ENCODE data around the gene SNX15.
A peak's percentile ranks its signal among the peaks of the same experiment; 100 is the strongest.
"Not testable (repeated sequence)": the region's sequence is repeated elsewhere in the genome, so short reads cannot be mapped to it uniquely, and the experiment has no call there.

SNX15 gene, protein sequence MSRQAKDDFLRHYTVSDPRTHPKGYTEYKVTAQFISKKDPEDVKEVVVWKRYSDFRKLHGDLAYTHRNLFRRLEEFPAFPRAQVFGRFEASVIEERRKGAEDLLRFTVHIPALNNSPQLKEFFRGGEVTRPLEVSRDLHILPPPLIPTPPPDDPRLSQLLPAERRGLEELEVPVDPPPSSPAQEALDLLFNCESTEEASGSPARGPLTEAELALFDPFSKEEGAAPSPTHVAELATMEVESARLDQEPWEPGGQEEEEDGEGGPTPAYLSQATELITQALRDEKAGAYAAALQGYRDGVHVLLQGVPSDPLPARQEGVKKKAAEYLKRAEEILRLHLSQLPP
- 0.21 to 3.4 (median 0.76) reads per million in 17 experiments for total RNA-seq

DNA sequence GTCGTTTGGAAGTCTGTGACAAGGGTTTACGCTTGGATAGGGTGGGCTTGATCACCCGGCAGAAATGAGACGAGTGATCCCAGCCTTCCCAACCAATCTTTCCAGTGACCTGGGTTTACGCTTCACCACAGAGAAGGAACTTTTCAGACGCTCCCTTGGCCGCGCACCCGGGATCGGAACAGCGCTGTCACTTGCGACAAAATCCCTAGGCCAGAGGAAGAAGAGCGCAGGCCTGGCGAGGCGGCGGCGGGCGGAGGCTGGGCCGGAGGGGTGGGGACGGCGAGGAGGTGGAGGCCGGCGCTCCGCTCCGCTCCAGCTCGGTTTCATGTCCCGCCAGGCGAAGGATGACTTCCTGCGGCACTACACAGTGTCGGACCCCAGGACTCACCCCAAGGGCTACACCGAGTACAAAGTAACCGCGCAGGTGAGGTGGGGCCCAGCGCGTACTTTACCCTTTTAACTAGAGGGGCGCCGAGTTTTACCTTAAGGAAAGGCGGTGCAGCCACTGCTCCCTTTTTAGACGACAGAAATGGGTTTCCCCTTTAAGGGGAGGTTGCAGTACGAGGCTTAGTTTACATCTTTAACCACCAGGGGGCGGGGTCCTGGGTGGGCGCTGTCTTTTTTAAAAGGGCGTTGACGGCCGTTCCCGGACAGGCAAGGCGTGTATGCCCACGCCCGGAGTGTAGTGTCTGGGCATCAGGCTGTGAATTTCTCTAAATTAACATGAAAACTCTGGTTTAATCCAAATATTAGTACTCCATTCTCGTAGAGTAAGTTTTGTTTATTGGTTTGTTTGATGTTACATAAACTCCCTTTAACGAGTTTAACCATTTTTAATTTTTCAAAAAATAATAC is at the start of gene SNX15:
Gene SNX15 (plus strand): TSS at position 227 of the 855 bp plus-strand sequence. CDS start 99 bp downstream, at position 326.
- DNase-seq = peak; percentile 97 to 98 (median 97)

DNA sequence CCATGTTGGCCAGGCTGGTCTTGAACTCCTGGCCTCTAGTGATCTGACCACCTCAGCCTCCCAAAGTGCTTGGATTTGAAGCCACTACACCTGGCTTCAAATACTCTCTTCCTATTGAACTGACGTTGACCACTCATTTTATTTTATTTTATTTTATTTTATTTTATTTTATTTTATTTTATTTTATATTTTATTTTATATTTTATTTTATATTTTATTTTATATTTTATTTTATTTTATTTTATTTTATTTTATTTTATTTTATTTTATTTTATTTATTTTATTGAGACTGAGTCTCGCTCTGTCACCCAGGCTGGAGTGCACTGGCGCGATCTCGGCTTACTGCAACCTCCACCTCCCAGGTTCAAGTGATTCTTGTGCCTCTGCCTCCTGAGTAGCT is 43.9 kb upstream of the SNX15 start:
- DNase-seq = not testable (repeated sequence)

DNA sequence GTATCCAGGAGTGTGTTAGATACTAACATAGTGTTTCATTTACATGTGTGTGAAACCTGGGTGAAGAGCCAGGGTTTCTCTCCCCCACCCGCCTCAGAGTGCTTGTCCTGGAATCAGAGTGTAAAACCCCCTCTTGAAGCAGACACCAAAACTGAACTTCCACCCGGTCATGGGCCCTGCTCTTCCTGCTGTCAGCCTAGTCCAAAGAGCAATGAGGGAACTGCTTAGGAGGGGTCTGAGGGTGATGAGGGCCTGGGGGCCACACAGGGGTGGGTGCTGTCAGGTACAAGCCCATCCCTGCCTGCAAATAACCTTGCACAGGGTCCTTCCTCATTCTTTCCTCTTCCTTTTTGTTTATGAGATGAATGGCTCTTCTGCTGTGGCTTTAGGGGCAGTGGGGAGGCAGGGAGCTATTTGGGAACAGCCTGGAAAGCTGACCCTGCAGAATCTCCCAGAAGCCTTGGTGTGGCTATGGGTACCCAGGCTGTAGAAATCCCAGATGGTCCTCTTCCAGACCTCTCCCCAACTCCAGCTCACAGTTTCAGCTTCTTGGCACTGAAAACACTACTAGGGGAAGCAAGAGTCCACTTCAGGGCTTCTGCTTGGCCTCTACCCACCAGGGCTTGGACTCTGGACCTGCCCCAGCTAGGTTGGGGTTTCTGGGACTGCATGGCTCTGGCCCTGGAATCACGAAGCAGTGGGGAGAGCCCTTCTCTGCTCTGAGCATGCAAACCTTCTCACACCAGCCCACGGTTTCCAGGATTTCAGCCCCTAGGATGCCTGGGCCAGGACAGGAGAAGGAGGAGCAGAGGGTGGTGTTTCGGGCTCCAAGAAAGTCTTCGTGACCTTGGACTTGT is 39.0 kb upstream of the SNX15 start:
- DNase-seq = no peak

DNA sequence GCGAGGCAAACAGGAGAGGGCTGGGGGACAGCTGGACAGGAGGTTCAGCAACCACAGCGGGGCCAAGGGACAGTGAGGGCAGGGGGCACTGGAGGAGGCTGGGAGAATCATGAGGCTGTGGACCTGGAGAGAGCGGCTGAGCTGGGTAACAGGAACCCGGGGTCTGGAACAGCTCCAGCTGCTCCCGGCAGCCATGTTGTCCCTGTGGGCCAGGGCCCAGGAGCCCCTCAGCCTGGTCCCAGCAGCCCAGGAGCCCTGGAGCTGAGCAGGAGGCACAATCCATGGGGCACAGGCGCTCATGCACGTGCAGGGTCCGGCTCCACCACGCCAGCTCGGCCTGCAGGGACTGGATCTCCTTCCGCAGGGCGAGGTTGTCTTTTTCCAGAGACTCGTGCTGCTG is 37.8 kb upstream of the SNX15 start:
- DNase-seq = no peak

DNA sequence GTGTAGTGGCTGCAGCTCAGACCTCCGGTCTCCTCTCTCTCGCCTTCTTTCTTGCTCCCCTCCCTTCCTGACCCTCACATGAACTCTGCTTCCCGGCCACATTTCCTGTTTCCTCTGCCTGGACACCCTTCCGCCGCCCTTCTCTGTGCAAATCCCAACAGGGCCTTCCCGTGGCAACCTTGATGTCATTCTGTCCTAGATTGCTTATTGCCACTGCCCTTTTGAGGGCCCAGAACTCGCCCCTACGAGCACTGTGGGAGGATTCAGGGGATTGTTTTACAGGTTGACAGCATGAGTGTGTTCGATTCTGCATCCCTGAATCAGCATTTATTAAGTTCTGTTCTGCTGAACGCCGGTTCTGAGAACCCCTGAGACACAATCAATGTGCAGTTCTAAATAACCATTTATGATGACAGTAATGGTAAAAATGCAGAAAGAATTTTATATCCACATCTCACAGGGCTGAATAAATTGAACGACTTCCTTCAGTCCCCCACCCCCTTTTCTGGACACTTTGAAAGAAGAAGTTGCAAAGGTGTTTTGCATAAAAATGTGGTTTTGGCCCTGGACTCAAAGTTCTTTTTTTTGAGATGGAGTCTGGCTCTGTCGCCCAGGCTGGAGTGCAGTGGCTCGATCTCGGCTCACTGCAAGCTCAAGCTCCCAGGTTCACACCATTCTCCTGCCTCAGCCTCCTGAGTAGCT is 36.9 kb upstream of the SNX15 start:
- DNase-seq = peak; percentile 53 to 67 (median 66)

DNA sequence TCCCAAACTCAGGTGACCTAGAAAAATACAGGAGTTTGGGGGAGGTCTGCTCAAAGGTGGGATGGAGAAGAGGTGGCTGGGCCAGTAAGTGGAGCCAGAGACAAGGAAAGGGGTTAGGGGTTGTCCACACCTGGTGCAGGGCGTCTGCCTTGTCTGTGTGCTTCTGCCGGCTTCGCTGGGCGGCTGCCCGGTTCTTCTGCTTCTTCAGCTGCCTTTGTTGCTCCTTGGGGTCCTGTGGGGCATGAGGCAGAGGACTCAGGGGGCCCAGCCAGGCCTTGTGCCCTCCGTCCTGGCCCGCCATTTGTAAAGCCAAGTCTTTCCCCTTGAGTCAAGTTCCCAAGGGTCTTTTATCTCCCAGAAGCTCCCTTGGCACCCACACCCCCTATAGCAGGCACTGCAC is 32.9 kb upstream of the SNX15 start:
- DNase-seq = no peak

DNA sequence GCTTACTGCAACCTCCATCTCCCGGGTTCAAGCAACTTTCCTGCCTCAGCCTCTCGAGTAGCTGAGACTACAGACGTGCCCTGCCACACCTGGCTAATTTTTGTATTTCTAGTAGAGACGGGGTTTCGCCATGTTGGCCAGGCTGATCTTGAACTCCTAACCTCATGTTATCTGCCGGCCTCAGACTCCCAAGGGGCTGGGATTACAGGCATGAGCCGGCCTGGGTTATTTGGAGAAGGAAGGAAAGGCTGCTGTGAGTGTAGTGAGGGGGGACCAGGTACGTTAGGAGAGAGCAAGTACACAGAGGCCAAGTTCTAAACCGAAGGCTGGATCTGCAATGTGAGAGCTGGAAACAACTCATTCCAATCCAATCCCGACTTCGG is 30.9 kb upstream of the SNX15 start:
- no peak for DNase-seq

DNA sequence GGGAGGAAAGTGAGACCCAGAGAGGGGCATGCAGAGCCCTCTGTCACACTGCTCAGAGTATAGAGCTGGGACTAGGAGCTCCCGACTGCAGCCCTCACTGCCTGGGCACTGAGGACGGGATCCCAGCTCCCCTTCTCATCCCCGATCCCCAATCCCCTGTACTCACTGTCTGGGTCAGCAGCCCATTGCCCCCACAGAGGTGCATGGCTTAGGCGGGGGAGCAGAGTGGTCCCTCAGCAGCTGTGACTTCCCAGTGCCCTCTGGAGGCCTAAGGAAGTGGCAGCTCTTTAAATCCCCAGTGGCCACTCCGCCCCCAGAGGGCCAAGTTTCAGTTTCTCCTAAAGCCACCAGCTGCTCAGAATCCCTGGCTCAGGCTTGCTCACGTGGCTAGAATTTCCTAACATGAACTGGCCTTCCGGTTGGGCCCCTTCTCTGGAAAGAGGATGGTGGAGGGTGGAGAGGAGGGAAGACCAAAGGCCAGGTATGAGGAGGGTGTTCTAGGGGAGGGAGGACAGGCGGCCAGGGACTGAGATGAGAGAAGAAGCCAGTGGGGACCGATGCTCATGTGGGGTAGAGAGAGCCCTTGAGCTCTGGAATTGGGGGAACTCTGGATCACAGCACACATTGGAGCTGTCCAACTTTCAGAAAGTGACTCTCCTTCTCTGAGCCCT is 30.4 kb upstream of the SNX15 start, which contains the start of gene BATF2:
Gene BATF2 (minus strand): TSS at position 262 of the 671 bp plus-strand sequence. CDS start 57 bp downstream, at position 205.
- peak; percentile 84 to 92 (median 89) for DNase-seq

DNA sequence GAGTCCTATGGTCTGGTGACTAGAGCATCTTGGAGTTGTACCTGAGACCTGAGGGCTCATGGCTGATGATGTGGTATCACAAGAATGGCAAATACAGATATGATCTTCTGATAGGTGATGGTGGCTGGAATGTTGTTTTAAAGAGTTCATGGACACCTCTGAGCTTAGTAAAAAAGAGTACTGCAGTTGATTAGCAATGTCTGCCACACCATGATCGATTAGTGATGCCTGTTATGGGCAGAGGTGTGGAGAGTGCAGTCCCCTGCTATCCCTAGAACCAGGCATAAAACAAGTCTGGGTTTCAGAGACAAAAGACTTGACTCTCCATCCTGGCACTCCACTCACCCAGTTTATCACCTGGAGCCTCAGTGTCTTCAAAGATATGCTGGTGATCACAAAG is 29.1 kb upstream of the SNX15 start:
- no peak for DNase-seq

DNA sequence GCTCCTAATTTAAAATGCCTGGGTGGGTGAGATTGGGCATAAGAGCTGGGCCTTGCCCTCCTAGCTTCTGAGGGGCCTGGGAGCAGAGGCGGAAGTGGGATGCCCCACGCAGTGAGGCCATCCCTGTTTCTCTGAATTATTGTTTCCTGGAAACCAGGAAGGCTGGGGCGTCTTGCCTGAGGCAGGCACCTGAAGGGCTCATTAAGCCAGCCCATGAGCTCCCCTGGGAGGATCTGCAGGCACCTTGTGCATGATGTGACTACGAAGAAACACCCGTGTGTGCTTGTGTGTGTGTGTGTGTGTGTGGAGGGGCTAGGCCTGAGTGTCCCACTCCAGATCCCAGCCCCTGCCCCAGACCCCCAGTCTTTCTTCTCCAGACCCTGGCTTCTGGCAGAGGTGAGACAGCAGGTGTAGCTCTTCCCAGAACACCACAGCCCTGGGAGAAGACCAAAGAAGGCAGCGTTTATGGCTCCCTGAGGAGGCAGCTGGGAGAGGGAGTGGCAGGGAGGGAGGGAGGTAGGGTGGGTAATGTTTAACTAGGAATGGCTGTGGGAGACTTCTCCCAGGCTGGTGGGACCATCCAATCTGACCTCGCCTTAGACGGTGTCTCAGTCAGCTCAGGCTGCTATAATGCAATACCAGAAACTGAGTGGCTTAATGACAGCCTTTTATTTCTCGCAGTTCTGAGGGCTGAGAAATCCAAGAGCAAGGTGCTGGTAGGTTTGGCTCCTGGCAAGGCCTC is 28.4 kb upstream of the SNX15 start:
- no peak for DNase-seq

DNA sequence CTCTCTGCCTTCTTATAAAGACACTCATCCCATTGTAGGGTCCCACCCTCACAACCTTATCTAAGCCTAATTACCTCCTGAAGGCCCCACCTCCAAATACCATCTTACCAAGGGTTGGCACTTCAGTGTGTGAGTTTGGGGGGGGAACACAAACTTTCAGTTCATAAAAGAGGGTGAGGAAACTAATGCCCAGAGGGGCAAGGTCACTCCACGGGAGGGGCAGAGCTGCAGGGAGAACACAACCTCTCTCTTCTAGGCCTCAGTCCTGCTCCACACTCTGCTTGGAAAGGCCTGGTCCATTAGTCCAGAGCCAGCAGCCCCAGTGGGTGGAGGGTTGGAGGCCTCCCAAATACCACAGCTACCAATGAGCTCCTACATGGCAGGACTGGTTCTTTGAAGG is 27.8 kb upstream of the SNX15 start:
- no peak for DNase-seq

DNA sequence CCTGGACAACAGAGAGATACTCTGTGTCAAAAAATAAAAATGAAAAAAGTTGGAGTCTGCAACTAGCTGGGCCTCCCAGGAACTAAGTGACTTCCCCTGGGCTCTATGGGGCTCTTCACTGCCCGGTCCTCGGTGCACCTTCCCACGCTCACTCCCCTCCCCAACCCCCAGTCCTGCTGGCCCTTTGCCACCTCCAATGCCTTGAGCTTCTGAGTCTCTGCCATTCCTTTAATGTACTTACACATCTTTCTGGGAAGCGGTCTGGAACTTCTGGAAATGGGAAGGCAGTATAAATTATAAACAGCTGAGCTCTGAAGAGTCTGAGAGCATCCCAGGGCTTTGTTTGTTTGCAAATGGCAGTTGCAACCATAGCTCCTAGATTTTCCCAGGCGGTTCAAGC is 24.5 kb upstream of the SNX15 start:
- no peak for DNase-seq

DNA sequence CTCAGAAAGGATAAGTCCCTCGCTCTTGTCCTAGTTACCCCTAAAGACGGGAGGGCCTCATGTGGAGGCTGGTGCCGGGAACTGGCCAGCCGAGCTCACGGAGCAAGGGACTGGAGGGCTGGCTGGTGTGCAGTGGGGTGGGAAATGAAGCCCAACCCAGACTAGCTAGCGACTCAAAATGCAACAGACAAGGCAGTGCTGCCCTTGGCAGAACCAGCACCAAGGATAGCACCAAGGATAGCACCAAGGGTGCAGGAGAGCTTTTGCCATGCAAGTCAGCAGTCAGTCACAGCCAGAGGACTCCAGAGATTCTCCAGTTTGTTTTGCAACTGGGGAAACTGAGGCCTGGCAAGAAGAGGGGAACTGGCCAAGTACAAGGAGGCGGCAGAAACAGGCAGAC is 24.0 kb upstream of the SNX15 start:
- DNase-seq = no peak

DNA sequence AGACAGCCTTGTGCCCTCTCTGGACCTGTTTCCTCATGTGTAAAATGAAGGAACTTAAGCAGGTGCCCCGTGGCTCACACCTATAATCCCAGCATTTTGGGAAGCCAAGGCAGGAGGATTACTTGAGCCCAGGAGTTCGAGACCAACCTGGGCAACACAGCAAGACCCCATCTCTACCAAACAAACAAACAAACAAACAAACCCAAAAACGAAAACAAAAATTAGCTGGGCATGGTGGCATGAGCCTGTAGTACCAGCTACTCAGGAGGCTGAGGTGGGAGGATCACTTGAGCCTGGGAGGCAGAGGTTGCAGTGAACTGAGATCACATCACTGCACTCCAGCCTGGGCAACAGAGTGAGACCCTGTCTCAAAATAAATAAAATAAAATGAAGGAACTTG is 23.3 kb upstream of the SNX15 start:
- not testable (repeated sequence) for DNase-seq

DNA sequence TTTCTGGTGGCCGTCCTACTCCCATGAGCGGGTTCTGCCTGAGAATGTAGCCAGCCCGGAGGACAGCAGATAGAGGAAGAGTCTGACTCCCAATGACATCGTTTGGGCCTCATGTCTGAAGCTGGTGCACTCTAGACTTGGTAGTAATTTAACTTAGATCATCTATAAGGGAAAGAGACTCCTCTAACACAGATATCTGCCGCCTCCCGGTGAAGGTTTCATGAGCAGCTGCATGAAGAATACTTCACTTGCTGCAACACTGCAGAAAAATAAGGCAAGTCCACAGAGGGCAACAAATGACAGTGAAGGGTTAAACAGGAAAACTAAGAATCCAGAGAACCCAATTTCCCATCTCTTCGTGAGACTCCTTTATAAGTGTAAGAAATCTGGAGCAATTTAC is 19.2 kb upstream of the SNX15 start:
- no peak for DNase-seq

DNA sequence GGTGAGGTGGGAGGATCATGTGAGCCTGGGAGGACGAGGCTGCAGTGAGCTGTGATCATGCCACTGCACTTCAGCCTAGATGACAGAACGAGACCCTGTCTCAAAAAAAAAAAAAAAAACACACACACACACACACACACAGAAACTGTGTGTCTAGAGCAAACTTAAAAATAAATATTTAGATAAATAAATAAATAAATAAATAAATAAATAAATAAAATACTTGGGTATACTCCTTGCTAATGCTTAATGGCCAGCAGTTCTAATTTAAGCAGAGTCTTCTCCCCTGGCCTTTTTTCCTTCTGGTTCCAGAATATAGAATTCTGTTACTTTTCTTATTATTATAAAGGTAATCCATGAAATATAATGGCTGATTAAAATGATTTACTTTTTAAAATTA is 18.4 kb upstream of the SNX15 start:
- no peak for DNase-seq

DNA sequence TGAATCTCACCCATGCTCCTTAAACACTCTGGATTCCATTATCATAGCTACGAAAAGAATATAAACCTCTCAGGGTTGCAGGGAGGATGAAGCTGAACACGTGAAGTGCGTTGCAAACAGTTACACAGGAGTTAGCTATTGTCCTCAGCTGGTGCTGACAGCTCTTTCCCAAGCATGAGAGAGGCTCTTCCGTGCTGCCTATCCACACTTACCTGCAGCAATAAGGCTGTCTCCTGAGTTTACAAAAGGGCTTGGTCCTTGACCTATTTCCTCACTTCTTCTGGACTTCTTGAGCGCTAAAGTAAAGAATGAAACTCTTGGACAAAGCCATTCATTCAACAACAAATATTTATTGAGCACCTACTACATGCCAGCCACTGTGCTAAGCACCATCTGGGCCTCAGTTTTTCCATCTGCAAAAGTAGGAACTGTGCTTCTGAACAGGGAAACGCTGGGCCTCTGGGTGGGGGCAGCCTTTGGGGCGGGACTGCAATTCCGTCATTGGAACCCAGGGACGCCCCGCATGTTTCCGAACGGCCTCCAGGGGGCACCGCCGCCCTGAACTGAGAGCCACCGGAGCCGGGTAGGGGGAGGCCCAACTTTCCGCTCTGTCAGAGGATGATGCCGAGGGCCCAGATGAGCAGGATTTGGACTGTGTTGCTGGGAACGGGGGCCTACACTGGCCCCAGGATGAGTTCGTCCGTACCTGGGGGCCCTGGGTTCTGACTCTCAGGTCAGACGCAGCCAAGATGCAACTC is 13.9 kb upstream of the SNX15 start:
- peak; percentile 95 to 97 (median 96) for DNase-seq

DNA sequence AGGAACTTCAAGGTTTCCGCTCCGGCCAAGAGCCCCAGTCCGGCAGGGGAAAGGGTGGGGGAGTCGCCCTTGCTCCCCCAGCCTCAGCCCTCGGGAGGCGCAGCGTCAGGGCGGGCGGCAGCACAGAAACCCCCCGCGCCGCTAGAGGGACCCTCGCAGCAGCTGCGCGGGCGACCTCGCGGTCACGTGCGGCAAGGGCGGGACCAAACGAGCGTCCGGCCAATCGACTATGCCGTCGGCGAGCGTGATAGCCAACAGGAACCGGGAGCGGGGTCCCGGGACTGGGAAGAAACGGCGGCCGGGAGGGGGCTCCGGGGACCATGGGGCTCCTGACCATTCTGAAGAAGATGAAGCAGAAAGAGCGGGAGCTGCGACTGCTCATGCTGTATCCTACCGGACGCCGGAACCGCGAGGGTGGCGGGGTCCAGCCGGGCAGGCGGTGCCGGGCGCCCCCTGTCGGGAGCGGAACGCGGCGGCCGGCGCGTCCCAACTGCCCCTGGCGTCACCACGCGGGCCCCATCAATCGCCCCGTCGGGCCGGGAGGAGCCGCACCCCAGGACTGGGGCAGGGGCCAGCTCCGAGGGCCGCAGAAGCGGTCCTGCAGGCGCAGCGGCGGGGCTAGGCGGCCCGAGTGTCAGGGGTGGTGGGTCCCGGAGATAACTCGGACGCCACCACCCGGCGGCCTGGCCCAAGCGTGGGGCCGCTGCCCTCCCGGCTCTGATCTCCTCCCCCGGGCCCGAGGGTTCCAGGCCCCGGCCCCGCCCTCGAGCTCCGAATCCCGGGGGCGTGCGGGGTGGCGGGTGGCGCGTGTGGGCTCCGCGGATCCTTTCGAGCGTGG is 13.1 kb upstream of the SNX15 start, which contains the start of gene ARL2:
Gene ARL2 (plus strand): TSS at position 273 of the 838 bp plus-strand sequence. CDS start 48 bp downstream, at position 321.
- DNase-seq = peak; percentile 90 to 96 (median 94)

DNA sequence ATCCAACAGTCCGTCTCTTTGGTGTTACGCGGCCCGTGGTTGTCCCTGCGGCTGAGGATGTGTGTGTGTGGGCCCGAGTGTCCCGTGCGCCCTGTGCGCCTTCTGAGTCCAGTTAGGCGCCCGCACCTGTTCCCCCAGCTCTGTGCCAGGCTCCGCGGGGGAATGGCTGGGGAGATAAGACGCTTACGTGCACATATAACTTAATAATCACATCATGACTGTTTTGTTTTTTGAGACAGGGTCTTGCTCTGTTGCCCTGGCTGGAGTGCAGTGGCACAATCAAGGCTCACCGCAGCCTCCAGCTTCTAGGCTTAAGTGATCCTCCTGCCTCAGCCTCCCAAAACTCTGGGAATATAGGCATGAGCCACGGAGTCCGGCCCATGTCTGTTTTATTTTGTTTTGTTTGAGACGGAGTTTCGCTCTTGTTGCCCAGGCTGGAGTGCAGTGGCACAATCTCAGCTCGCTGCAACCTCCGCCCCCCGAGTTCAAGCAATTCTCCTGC is 12.5 kb upstream of the SNX15 start:
- DNase-seq = no peak

Data from suppressor macrophage (primary cell).